Fibroblast of peridontal ligament (primary cell): Measurements from ENCODE around the gene ZBTB8A.

Experiments
- DNase-seq: peaks from one replicate; pipeline ENCODE4 v3.0.0-alpha.2; 2010; ENCODE audit errors: extremely low read depth

Gene ZBTB8A

DNA sequence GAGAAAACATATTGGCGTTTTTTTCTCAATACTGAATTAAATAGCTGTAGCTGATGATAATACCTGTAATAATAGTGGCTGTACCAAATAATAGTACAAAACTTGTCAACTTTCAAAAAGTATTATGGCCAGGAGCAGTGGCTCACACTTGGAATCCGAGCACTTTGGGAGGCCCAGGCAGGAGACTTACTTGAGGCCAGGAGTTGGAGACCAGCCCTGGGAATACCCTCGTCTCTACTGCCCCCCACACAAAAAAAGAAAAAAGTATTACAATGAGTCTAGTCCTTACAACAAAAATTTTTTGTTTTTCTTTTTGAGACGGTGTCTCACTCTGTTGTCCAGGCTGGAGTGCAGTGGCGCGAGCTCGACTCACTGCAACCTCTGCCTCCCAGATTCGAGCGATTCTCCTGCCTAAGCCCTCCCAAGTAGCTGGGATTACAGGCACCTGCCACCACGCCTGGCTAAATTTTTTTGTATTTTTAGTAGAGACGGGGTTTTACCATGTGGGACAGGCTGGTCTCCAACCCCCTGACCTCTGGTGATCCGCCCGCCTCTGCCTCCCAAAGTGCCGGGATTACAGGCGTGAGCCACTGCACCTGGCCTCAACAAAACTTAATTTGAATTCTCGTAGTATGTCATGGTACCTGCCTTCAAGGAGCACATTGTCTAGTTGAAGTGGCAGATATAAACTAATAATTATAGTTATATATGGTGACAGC lies 113.2 kb downstream of the ZBTB8A start:
- DNase-seq: no peak
